CD4-positive, alpha-beta T cell (primary cell): ENCODE results near the gene MOB1A. TPM values are rescaled to one million over a fixed set of nuclear protein-coding genes. Genes with fewer than 3 reads are reported as not detected.
A peak's percentile ranks its signal among the peaks of the same experiment; 100 is the strongest.

ENCODE experiments used
- ATAC-seq: fragments of 200-7000 bp; cut with Tn5 transposase; one replicate; pipeline ENCODE4 v1.10.0; 2022; ENCODE audit warnings: mild to moderate bottlenecking; ENCODE audit not compliant: poor library complexity
- CTCF ChIA-PET: fragments of 350-600 bp; sonication (Branson Sonifier 250); formaldehyde crosslinking; loops from one replicate; lab custom pipeline; 2021; ENCODE audit warnings: antibody characterized with exemption, inconsistent platforms; lab: Charles Lee
- POLR2A ChIA-PET: fragments of 350-600 bp; sonication (Branson Sonifier 250); formaldehyde crosslinking; loops from one replicate; lab custom pipeline; 2021; ENCODE audit warnings: antibody characterized with exemption, inconsistent platforms; lab: Charles Lee
- DNase-seq, 14 experiments: peaks; one replicate each; pipeline ENCODE4 v3.0.0-alpha.2; 2013 to 2020; ENCODE audit warnings: mixed read lengths in 2 of 14
- H3K27ac ChIP-seq, 2 donors: one replicate each; pipeline versions ENCODE4 v1.5.1 to v1.7.0; 2013; ENCODE audit warnings: low read length in 2 of 2, low read depth in 1 of 2, mild to moderate bottlenecking in 1 of 2
- H3K27me3 ChIP-seq, 2 experiments: 1 replicate in 1 of 2; 2 replicates in 1 of 2; pipeline versions ENCODE4 v1.6.1 to v1.7.0; 2013; ENCODE audit warnings: low read length in 2 of 2, control low read depth in 1 of 2, mild to moderate bottlenecking in 1 of 2, moderate library complexity in 1 of 2; ENCODE audit not compliant: insufficient read depth in 2 of 2, control insufficient read depth in 1 of 2
- H3K36me3 ChIP-seq: one replicate; pipeline ENCODE4 v1.6.1; 2013; ENCODE audit warnings: low read length, control low read depth; ENCODE audit not compliant: insufficient read depth
- H3K4me1 ChIP-seq: one replicate; pipeline ENCODE4 v1.6.1; 2013; ENCODE audit warnings: low read length, control low read depth; ENCODE audit not compliant: insufficient read depth
- H3K4me3 ChIP-seq: one replicate; pipeline ENCODE4 v1.5.1; 2013; ENCODE audit warnings: mild to moderate bottlenecking, low read length, moderate library complexity
- H3K9me3 ChIP-seq, 2 experiments: 1 replicate in 1 of 2; 2 replicates in 1 of 2; pipeline versions ENCODE4 v1.6.1 to v1.7.0; 2013; ENCODE audit warnings: low read length in 2 of 2, mild to moderate bottlenecking in 2 of 2, control low read depth in 1 of 2, moderate library complexity in 1 of 2; ENCODE audit not compliant: control insufficient read depth in 1 of 2, insufficient read depth in 1 of 2
- H3K27ac Mint-ChIP-seq: one replicate; pipeline ENCODE4 v1.8.0; 2020; ENCODE audit warnings: mixed read lengths
- H3K27me3 Mint-ChIP-seq: one replicate; pipeline ENCODE4 v1.8.0; 2021; ENCODE audit warnings: mixed read lengths
- H3K36me3 Mint-ChIP-seq: one replicate; pipeline ENCODE4 v1.8.0; 2021; ENCODE audit warnings: low read depth, mixed read lengths
- H3K4me1 Mint-ChIP-seq: one replicate; pipeline ENCODE4 v1.8.0; 2021; ENCODE audit warnings: low read depth, mixed read lengths
- H3K4me3 Mint-ChIP-seq: one replicate; pipeline ENCODE4 v1.8.0; 2020; ENCODE audit warnings: mild to moderate bottlenecking, mixed read lengths
- H3K9me3 Mint-ChIP-seq: one replicate; pipeline ENCODE4 v1.8.0; 2020; ENCODE audit warnings: mixed read lengths
- intact Hi-C, 2 experiments: fragments of 100-400 bp; cut with DNase I in 1 of 2; cut with micrococcal nuclease in 1 of 2; formaldehyde crosslinking; loops; one replicate each; pipeline versions ENCODE4 v1.15.1 to v1.9.0; 2023 to 2025; cut with DNase I, micrococcal nuclease
- total RNA-seq, 174 experiments: library from RNA in 2 of 174; stranded (reverse) in 2 of 174; gene quantifications; one replicate each; pipeline ENCODE4 v1.2.3 and lab custom pipeline; 2021 to 2026
- TF ChIP-seq, protein P1 (sequence below): fragments of 200-600 bp; IDR thresholded peaks from one replicate; pipeline ENCODE4 v1.8.0; 2022; ENCODE audit warnings: antibody characterized with exemption, mild to moderate bottlenecking

The MOB1A gene
- total RNA-seq, 2 experiments from 2014 or later, result 150 to 159 TPM

GRCh38 chr2:74149247-74149525 is 29.5 kb downstream of the MOB1A start:
- H3K4me1 ChIP-seq, result peaks cover 23% of the 10 kb centered on the region
- Mint-ChIP-seq H3K9me3 (no peaks in the 10 kb centered on the region), H3K4me1 (no peaks in the 10 kb centered on the region), H3K36me3 (peaks cover 28% of the 10 kb centered on the region), H3K27ac (peak overlapping the region; percentile 62), H3K4me3 (no peak overlapping the region), H3K27me3 (no peaks in the 10 kb centered on the region)
- ATAC-seq (no peak), DNase-seq (no peak)
- POLR2A ChIA-PET, result interaction anchor here (1.2 to 4.5 kb wide), 3 partner anchors 29 to 325 kb away, joined by 3 to 31 read pairs (median 5); partner anchors contain the start of genes MOB1A and STAMBP
- CTCF ChIA-PET, result interaction anchor here (1.2 to 3.3 kb wide), 5 partner anchors 18 to 325 kb away, joined by 4 to 14 read pairs (median 12); partner anchors contain the start of gene MOB1A
- intact Hi-C loops, result loop anchor here (2.0 to 10.0 kb wide), 3 partner anchors 30 to 324 kb away; partner anchors contain the start of genes STAMBP (in 2 of the 2) and MOB1A (in 1 of the 2)
- TF ChIP-seq, protein P1, sequence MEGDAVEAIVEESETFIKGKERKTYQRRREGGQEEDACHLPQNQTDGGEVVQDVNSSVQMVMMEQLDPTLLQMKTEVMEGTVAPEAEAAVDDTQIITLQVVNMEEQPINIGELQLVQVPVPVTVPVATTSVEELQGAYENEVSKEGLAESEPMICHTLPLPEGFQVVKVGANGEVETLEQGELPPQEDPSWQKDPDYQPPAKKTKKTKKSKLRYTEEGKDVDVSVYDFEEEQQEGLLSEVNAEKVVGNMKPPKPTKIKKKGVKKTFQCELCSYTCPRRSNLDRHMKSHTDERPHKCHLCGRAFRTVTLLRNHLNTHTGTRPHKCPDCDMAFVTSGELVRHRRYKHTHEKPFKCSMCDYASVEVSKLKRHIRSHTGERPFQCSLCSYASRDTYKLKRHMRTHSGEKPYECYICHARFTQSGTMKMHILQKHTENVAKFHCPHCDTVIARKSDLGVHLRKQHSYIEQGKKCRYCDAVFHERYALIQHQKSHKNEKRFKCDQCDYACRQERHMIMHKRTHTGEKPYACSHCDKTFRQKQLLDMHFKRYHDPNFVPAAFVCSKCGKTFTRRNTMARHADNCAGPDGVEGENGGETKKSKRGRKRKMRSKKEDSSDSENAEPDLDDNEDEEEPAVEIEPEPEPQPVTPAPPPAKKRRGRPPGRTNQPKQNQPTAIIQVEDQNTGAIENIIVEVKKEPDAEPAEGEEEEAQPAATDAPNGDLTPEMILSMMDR, result no peak
- no peak overlapping the region for H3K4me3 ChIP-seq
- peaks cover 18% of the 10 kb centered on the region for H3K36me3 ChIP-seq
- no peak overlapping the region for H3K27ac ChIP-seq
- H3K9me3 ChIP-seq, result no peaks in the 10 kb centered on the region
- H3K27me3 ChIP-seq, result no peaks in the 10 kb centered on the region

- Histone ChIP-seq H3K9me3 (no peaks in the 10 kb centered on the region), H3K27me3 (no peaks in the 10 kb centered on the region), H3K4me3 (peak overlapping the region; percentile 59), H3K4me1 (peaks cover 23% of the 10 kb centered on the region), H3K27ac (peak overlapping the region in 1 of 2 donors; percentile 29), H3K36me3 (peaks cover 16% of the 10 kb centered on the region)
- intact Hi-C loops, result loop anchor here (2.0 to 10.0 kb wide), 3 partner anchors 30 to 324 kb away; partner anchors contain the start of genes STAMBP (in 2 of the 2) and MOB1A (in 1 of the 2)
- ATAC-seq (no peak), DNase-seq (peak in 1 of 14 experiments; percentile 9)
- H3K27ac Mint-ChIP-seq, result no peak overlapping the region
- H3K9me3 Mint-ChIP-seq, result no peaks in the 10 kb centered on the region
- ChIA-PET POLR2A (interaction anchor here (1.2 to 4.5 kb wide), 5 partner anchors 28 to 325 kb away, joined by 3 to 31 read pairs (median 5); partner anchors contain the start of genes MOB1A and STAMBP), CTCF (interaction anchor here (0.6 to 3.3 kb wide), 12 partner anchors 18 to 412 kb away, joined by 3 to 14 read pairs (median 5); partner anchors contain the start of genes MOB1A, MTHFD2, STAMBP and TPRKB)
- H3K4me3 Mint-ChIP-seq, result no peak overlapping the region
- peaks cover 24% of the 10 kb centered on the region for H3K36me3 Mint-ChIP-seq
- TF ChIP-seq, protein P1, result no peak
- no peaks in the 10 kb centered on the region for H3K4me1 Mint-ChIP-seq
- no peaks in the 10 kb centered on the region for H3K27me3 Mint-ChIP-seq
Observed at GRCh38 chr2:74148457-74149246, 30.0 kb downstream of the MOB1A start.

- no peaks in the 10 kb centered on the region for H3K4me1 Mint-ChIP-seq
- peak; percentile 87 for ATAC-seq
Observed at GRCh38 chr2:74147727-74148456, 30.8 kb downstream of the MOB1A start, which contains the start of gene BOLA3. BOLA3 (minus strand) TSS chr2:74147912; CDS start chr2:74147874, 38 bp downstream.

More at GRCh38 chr2:74147727-74148456, 30.8 kb downstream of the MOB1A start, which contains the start of gene BOLA3:
- Mint-ChIP-seq H3K36me3 (peaks cover 16% of the 10 kb centered on the region), H3K27me3 (no peaks in the 10 kb centered on the region), H3K4me3 (no peak within 1 kb of the TSS), H3K9me3 (no peaks in the 10 kb centered on the region), H3K27ac (no peak within 1 kb of the TSS)
- Histone ChIP-seq H3K36me3 (peaks cover 8% of the 10 kb centered on the region), H3K27me3 (no peaks in the 10 kb centered on the region), H3K9me3 (no peaks in the 10 kb centered on the region), H3K4me3 (peak within 1 kb of the TSS; percentile 62), H3K4me1 (peaks cover 23% of the 10 kb centered on the region), H3K27ac (peak within 1 kb of the TSS; percentile 29 to 65)
- POLR2A ChIA-PET, result interaction anchor here (0.8 to 4.5 kb wide), 6 partner anchors 27 to 324 kb away, joined by 3 to 31 read pairs (median 5); partner anchors contain the start of genes MOB1A, MTHFD2 and STAMBP
- TF ChIP-seq, protein P1, result peak; percentile 77
- DNase-seq, result peak; percentile 60 to 89 (median 76)
- intact Hi-C loops, result loop anchor here (2.0 to 10.0 kb wide), 4 partner anchors 31 to 323 kb away; partner anchors contain the start of genes STAMBP (in 2 of the 2) and MOB1A (in 1 of the 2)
- CTCF ChIA-PET, result interaction anchor here (0.6 to 3.3 kb wide), 14 partner anchors 19 to 411 kb away, joined by 3 to 14 read pairs (median 4); partner anchors contain the start of genes MOB1A, MTHFD2, STAMBP and TPRKB
